Activated CD4-positive, alpha-beta T cell treated with anti-CD3 and anti-CD28 coated beads, Interleukin-2, amount 50 U/mL, for 48 hours (primary cell): ENCODE measurements around the gene ATL3.
"Not testable (repeated sequence)": the region's sequence is repeated elsewhere in the genome, so short reads cannot be mapped to it uniquely, and the experiment has no call there.

Experiments used
- DNase-seq, 2 experiments: peaks; one replicate each; pipeline ENCODE4 v3.0.0-alpha.2; 2020

The ATL3 gene

DNA sequence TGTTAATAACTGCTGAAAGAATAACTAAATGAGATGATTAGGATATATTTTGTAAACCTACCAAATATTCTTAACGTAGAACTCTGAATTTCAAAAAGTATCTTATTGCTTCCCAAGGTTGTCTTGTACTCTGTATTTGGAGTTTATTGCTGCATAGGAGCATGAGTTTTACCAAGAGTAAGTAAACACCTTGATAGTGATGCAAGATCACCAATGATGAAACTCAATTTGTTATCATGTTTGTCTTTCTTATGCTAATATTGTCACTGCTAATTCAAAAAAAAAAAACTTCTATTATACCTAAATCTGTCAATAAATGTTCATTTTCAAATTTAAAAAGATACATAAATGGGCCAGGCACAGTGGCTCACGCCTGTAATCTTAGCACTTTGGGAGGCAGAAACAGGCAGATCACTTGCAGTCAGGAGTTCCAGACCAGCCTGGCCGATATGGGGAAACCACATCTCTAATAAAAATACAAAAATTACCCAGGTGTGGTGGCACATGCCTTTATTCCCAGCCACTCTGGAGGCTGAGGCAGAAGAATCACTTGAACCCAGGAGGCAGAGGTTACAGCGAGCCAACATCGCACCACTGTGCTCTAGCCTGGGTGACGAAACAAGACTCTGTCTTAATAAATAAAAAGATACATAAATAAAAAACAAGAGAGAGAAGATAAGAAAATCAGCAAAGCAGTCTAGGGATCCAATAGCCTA, 84.6 kb downstream of the ATL3 start:
- DNase-seq, result no peak

DNA sequence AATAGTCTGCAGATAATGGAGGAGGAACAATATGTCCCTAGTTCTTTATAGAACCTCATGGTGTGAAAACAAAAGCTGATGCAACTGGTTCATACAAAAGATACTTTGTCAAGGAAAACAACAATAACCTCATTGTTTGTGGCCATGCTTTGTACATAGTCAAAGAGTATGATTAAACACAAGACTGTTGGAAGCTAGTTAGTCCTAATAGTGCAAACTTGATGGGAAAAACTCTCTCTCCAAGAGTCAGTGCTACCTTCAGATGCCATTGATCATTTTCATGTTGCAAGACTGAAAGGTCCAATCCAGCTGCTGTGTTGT, 87.9 kb downstream of the ATL3 start:
- no peak for DNase-seq

DNA sequence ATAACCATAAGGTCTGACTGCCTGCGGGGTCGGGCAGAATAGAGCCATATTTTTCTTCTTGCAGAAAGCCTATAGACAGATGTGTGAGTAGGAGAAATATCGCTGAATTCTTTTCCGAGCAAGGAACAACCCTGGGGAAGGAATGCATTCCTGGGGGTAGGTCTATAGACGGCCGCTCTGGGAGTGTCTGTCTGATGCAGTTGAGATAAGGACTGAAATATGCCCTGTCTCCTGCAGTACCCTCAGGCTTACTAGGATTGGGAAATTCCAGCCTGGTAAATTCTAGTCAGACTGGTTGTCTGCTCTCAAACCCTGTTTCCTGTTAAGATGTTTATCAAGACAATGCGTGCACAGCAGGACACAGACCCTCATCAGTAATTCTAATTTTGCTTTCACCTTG, 90.0 kb downstream of the ATL3 start:
- DNase-seq, result not testable (repeated sequence)

DNA sequence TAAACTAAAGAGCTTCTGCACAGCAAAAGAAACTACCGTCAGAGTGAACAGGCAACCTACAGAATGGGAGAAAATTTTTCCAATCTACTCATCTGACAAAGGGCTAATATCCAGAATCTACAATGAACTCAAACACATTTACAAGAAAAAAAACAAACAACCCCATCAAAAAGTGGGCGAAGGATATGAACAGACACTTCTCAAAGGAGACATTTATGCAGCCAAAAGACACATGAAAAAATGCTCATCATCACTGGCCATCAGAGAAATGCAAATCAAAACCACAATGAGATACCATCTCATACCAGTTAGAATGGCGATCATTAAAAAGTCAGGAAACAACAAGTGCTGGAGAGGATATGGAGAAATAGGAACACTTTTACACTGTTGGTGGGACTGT, 92.3 kb downstream of the ATL3 start:
- not testable (repeated sequence) for DNase-seq

DNA sequence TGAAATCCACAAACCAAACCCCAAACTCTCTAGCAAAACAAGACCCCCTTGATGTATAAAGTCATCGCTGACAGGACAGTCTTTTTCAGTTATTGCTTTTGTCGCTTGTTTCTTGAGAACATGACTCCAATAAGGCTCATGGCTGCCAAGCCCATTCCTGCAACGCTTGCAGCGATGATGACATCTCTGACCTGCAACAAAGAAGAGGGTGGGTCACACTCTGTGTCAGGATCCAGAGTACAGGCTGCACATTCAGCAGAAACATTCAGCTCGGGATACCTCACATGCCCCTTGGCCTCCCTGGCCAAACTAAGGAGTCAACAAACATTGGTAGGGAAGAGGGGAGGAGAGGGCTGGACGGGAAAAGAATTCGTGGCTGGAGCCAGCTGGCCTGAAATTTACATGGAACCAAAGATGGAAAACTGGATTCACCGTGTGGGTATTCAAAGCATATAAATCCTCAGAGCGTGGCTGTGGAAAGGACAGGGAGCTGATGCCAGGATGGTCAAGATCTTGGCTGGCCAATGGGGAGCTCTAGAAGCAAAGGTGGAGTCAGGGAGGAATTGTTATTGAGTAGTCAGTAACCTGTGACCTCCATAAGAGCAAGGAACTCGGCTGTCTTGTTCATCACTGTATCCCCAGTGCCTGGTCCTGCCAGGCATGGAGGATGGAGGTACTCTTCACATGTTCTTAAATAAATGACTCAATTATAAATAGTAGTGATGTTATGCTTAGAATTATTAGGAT, 96.1 kb downstream of the ATL3 start:
- DNase-seq, result no peak
